HepG2 (cell line): ENCODE measurements around the gene UBFD1. TPM values are rescaled to one million over a fixed set of nuclear protein-coding genes. Genes with fewer than 3 reads are reported as not detected.

Experiments used
- HDAC1 ChIP-seq: sonication (generic); formaldehyde crosslinking; IDR thresholded peaks from 2 replicates; pipeline ENCODE4 v1.5.1; 2020; ENCODE audit warnings: mild to moderate bottlenecking, missing genetic modification reagents
- MED8 ChIP-seq: sonication (generic); formaldehyde crosslinking; IDR thresholded peaks from 2 replicates; pipeline ENCODE4 v1.8.1; 2023; ENCODE audit warnings: mild to moderate bottlenecking, missing genetic modification reagents; ENCODE audit not compliant: insufficient replicate concordance
- MTA3 ChIP-seq: sonication (generic); formaldehyde crosslinking; IDR thresholded peaks from 2 replicates; pipeline ENCODE4 v1.4.0; 2020; ENCODE audit warnings: missing genetic modification reagents
- NFYB ChIP-seq: sonication (generic); formaldehyde crosslinking; IDR thresholded peaks from 2 replicates; pipeline ENCODE4 v1.4.0; 2020; ENCODE audit warnings: missing genetic modification reagents
- SIX4 ChIP-seq: sonication (generic); formaldehyde crosslinking; IDR thresholded peaks from 2 replicates; pipeline ENCODE4 v1.4.0; 2020; ENCODE audit warnings: missing genetic modification reagents
- ZC3H13 ChIP-seq: sonication (generic); formaldehyde crosslinking; IDR thresholded peaks from 2 replicates; pipeline ENCODE4 v1.8.1; 2023; ENCODE audit warnings: mild to moderate bottlenecking, missing genetic modification reagents, moderate library complexity
- ZFP1 ChIP-seq: IDR thresholded peaks from 2 replicates; pipeline ENCODE4 v1.6.1; 2016
- ZFP36L1 ChIP-seq: sonication (generic); formaldehyde crosslinking; IDR thresholded peaks from 2 replicates; pipeline ENCODE4 v1.8.0; 2022; ENCODE audit warnings: mild to moderate bottlenecking, missing genetic modification reagents, moderate library complexity
- ZNF12 ChIP-seq: sonication (generic); formaldehyde crosslinking; IDR thresholded peaks from 2 replicates; pipeline ENCODE4 v1.5.0; 2020; ENCODE audit warnings: missing genetic modification reagents
- ZNF510 ChIP-seq: sonication (generic); formaldehyde crosslinking; IDR thresholded peaks from 2 replicates; pipeline ENCODE4 v1.4.0; 2020; ENCODE audit warnings: low read depth, mild to moderate bottlenecking, missing genetic modification reagents
- ZNF577 ChIP-seq: sonication (generic); formaldehyde crosslinking; IDR thresholded peaks from 2 replicates; pipeline ENCODE4 v1.4.0; 2020; ENCODE audit warnings: mild to moderate bottlenecking, low read depth, missing genetic modification reagents, borderline replicate concordance
- ZNF672 ChIP-seq: sonication (generic); formaldehyde crosslinking; IDR thresholded peaks from 2 replicates; pipeline ENCODE4 v1.8.1; 2022; ENCODE audit warnings: missing genetic modification reagents
- polyA plus RNA-seq, 8 experiments: library from polyadenylated mRNA; depleted of rRNA in 3 of 8; stranded (reverse) in 7 of 8; unstranded in 1 of 8; fragments of >200 nt; fragmentation: Illumina TruSeq in 4 of 8; extraction: Trizol in 4 of 8; gene quantifications; 2 replicates each; pipeline versions ENCODE4 v1.2.1 to v1.2.3, GENCODE V29; 2011 to 2016; ENCODE audit warnings: low read depth in 4 of 8, missing spikeins in 1 of 8, mixed read lengths in 1 of 8; ENCODE audit not compliant: insufficient read depth in 1 of 8
- total RNA-seq, 5 experiments: library from RNA; depleted of rRNA; stranded (reverse); fragments of >200 nt; fragmentation: Illumina TruSeq; extraction: Trizol; gene quantifications; 2 replicates each; pipeline ENCODE4 v1.2.3, GENCODE V29; 2016; ENCODE audit warnings: low read depth in 1 of 5
- TF ChIP-seq, protein P1 (sequence below): sonication (generic); formaldehyde crosslinking; IDR thresholded peaks from 2 replicates; pipeline ENCODE4 v1.4.0; 2020; ENCODE audit warnings: low read depth, mild to moderate bottlenecking, missing genetic modification reagents
- TF ChIP-seq, protein P2 (sequence below): sonication (generic); formaldehyde crosslinking; IDR thresholded peaks from 2 replicates; pipeline ENCODE4 v1.5.1; 2020; ENCODE audit warnings: mild to moderate bottlenecking, moderate library complexity, missing genetic modification reagents
- TF ChIP-seq, protein P3 (sequence below): sonication (generic); formaldehyde crosslinking; IDR thresholded peaks from 2 replicates; pipeline ENCODE4 v1.4.0; 2020; ENCODE audit warnings: missing genetic modification reagents, borderline replicate concordance
- TF ChIP-seq, protein P4 (sequence below): sonication (generic); formaldehyde crosslinking; IDR thresholded peaks from 2 replicates; pipeline ENCODE4 v1.4.0; 2020; ENCODE audit warnings: mild to moderate bottlenecking, low read depth, missing genetic modification reagents
- TF ChIP-seq, protein P5 (sequence below): sonication (generic); formaldehyde crosslinking; IDR thresholded peaks from 2 replicates; pipeline ENCODE4 v1.5.0; 2020; ENCODE audit warnings: mild to moderate bottlenecking, missing genetic modification reagents, moderate library complexity
- TF ChIP-seq, protein P6 (sequence below): sonication (generic); formaldehyde crosslinking; IDR thresholded peaks from 2 replicates; pipeline ENCODE4 v1.8.1; 2023; ENCODE audit warnings: mild to moderate bottlenecking, inconsistent platforms, moderate library complexity, missing genetic modification reagents, borderline replicate concordance

The UBFD1 gene
- total and polyA plus RNA-seq, 2 of the 13 experiments (the other 11 are each of a cell fraction or from before 2014, with no cell fraction given): 100 to 111 TPM

DNA sequence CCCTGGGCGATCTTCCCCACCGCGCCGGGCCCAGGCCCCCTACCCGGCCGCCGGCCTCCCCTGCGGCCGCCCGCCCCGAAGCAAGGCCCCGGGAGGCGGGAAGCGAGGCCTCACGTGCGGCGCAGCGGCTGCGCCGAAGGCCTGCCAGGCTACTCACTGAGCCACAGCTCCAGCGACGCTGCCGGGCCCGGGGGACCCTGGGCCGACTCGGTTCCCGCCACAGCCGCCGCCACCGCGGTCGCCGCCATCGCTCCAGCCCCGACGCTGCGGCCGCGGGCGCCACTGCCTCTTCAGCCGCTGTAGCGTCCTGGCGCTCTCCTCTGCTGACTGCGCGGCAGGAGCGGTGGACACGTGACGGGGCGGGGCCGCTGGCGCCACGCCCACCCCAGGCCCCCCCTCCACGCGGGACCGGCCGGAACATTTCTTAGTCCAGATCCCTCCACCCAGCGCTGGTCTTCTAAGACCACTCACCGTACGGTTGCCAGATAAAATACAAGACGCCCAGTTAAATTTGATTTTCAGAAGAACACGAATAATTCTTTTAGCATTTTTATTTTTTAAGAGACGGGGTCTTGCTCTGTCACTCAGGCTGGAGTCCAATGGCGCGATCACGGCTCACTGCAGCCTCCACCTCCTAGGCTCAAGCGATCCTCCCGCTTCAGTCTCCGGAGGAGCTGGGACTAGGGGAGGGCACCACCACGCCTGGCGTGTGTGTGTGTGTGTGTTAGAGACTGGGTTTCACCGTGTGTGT is 47.2 kb upstream of the UBFD1 start, which contains the start of gene GGA2 (continued):
- TF ChIP-seq, protein P1, sequence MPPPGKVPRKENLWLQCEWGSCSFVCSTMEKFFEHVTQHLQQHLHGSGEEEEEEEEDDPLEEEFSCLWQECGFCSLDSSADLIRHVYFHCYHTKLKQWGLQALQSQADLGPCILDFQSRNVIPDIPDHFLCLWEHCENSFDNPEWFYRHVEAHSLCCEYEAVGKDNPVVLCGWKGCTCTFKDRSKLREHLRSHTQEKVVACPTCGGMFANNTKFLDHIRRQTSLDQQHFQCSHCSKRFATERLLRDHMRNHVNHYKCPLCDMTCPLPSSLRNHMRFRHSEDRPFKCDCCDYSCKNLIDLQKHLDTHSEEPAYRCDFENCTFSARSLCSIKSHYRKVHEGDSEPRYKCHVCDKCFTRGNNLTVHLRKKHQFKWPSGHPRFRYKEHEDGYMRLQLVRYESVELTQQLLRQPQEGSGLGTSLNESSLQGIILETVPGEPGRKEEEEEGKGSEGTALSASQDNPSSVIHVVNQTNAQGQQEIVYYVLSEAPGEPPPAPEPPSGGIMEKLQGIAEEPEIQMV: peak; percentile 95
- TF ChIP-seq MTA3 (CRISPR knock-in tag) (no peak), ZNF672 (CRISPR knock-in tag) (no peak), ZFP1 (CRISPR knock-in tag) (no peak), ZC3H13 (CRISPR knock-in tag) (peak; percentile 92), ZNF12 (peak; percentile 66), ZNF510 (CRISPR knock-in tag) (peak; percentile 82; the same call in 1 of the 2 replicates), ZFP36L1 (CRISPR knock-in tag) (peak; percentile 73), HDAC1 (CRISPR knock-in tag) (peak; percentile 89), MED8 (CRISPR knock-in tag) (peak; percentile 77), SIX4 (CRISPR knock-in tag) (peak; percentile 77; the same call in 1 of the 2 replicates), ZNF577 (CRISPR knock-in tag) (no peak), NFYB (CRISPR knock-in tag) (peak; percentile 37; the same call in 1 of the 2 replicates)
- TF ChIP-seq, protein P2, sequence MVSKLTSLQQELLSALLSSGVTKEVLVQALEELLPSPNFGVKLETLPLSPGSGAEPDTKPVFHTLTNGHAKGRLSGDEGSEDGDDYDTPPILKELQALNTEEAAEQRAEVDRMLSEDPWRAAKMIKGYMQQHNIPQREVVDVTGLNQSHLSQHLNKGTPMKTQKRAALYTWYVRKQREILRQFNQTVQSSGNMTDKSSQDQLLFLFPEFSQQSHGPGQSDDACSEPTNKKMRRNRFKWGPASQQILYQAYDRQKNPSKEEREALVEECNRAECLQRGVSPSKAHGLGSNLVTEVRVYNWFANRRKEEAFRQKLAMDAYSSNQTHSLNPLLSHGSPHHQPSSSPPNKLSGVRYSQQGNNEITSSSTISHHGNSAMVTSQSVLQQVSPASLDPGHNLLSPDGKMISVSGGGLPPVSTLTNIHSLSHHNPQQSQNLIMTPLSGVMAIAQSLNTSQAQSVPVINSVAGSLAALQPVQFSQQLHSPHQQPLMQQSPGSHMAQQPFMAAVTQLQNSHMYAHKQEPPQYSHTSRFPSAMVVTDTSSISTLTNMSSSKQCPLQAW: peak; percentile 65; the same call in 1 of the 2 replicates
- TF ChIP-seq, protein P3, sequence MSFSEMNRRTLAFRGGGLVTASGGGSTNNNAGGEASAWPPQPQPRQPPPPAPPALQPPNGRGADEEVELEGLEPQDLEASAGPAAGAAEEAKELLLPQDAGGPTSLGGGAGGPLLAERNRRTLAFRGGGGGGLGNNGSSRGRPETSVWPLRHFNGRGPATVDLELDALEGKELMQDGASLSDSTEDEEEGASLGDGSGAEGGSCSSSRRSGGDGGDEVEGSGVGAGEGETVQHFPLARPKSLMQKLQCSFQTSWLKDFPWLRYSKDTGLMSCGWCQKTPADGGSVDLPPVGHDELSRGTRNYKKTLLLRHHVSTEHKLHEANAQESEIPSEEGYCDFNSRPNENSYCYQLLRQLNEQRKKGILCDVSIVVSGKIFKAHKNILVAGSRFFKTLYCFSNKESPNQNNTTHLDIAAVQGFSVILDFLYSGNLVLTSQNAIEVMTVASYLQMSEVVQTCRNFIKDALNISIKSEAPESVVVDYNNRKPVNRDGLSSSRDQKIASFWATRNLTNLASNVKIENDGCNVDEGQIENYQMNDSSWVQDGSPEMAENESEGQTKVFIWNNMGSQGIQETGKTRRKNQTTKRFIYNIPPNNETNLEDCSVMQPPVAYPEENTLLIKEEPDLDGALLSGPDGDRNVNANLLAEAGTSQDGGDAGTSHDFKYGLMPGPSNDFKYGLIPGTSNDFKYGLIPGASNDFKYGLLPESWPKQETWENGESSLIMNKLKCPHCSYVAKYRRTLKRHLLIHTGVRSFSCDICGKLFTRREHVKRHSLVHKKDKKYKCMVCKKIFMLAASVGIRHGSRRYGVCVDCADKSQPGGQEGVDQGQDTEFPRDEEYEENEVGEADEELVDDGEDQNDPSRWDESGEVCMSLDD (CRISPR knock-in tag): peak; percentile 89; the same call in 1 of the 2 replicates
- TF ChIP-seq, protein P4, sequence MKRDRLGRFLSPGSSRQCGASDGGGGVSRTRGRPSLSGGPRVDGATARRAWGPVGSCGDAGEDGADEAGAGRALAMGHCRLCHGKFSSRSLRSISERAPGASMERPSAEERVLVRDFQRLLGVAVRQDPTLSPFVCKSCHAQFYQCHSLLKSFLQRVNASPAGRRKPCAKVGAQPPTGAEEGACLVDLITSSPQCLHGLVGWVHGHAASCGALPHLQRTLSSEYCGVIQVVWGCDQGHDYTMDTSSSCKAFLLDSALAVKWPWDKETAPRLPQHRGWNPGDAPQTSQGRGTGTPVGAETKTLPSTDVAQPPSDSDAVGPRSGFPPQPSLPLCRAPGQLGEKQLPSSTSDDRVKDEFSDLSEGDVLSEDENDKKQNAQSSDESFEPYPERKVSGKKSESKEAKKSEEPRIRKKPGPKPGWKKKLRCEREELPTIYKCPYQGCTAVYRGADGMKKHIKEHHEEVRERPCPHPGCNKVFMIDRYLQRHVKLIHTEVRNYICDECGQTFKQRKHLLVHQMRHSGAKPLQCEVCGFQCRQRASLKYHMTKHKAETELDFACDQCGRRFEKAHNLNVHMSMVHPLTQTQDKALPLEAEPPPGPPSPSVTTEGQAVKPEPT (CRISPR knock-in tag): peak; percentile 95
- TF ChIP-seq, protein P5, sequence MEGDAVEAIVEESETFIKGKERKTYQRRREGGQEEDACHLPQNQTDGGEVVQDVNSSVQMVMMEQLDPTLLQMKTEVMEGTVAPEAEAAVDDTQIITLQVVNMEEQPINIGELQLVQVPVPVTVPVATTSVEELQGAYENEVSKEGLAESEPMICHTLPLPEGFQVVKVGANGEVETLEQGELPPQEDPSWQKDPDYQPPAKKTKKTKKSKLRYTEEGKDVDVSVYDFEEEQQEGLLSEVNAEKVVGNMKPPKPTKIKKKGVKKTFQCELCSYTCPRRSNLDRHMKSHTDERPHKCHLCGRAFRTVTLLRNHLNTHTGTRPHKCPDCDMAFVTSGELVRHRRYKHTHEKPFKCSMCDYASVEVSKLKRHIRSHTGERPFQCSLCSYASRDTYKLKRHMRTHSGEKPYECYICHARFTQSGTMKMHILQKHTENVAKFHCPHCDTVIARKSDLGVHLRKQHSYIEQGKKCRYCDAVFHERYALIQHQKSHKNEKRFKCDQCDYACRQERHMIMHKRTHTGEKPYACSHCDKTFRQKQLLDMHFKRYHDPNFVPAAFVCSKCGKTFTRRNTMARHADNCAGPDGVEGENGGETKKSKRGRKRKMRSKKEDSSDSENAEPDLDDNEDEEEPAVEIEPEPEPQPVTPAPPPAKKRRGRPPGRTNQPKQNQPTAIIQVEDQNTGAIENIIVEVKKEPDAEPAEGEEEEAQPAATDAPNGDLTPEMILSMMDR (CRISPR knock-in tag): peak; percentile 65
- TF ChIP-seq, protein P6, sequence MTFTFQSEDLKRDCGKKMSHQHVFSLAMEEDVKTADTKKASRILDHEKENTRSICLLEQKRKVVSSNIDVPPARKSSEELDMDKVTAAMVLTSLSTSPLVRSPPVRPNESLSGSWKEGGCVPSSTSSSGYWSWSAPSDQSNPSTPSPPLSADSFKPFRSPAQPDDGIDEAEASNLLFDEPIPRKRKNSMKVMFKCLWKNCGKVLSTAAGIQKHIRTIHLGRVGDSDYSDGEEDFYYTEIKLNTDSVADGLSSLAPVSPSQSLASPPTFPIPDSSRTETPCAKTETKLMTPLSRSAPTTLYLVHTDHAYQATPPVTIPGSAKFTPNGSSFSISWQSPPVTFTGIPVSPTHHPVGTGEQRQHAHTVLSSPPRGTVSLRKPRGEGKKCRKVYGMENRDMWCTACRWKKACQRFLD: peak; percentile 90
